ENCODE results near the gene SCAMP5.
A peak's percentile ranks its signal among the peaks of the same experiment; 100 is the strongest.

SCAMP5 gene

DNA sequence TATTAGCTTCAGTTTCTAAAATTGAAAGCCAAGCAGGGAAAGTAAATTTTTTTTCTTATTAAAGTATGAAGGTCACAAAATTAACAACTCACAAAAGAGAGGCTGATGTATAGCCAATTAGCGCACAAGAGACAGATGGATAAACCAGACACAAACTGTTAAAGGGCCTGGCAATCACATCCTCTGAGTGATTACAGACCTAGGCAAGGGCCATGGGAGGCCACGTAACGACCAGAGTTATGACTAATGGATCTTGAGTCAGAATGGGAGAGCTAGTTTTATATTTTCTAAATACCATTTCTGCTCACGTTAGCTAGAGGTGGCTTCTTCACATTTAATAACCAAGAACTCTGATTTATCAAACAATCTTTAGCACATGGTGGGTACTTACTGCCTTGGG, 17.8 kb upstream of the SCAMP5 start:
- peak; percentile 84 for DNase-seq

DNA sequence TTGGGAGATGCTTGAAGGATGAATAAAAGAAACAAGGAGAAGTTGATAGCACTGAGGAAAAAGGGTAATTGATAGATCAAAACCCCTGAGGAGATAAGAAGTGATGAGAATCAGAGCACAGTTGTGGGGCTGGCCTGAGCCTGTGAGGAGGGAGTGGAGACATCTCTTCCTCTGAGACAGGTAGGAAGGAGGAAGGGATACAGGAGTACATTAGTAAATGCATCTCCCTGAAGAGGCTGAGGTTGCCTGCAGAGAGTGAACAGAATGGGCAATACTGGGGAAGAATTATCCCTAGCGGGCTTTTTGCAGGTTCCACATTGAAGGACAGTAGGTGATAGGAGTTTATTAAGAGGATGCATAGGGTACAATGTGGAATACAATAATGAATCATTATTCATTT, 17.3 kb upstream of the SCAMP5 start:
- no peak for DNase-seq

DNA sequence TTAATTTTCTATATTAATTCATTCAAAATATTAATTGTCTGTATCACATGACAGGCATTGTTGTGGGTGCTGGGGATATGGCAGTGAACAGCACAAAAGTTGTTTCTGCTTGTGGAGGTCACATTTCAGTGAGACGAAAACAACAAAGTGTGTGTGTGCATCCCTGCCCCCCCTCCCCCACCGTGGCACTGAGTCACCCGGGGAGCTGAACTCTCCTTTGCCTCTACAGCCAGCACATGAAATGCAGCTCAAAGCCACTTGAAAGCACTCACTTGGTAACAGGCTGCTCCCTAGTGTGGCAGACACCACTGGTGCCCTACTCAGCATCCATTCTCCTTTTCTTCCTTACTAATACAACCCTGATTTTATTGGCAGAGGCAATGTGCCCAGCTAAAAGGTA, 16.9 kb upstream of the SCAMP5 start:
- DNase-seq, result peak; percentile 72

DNA sequence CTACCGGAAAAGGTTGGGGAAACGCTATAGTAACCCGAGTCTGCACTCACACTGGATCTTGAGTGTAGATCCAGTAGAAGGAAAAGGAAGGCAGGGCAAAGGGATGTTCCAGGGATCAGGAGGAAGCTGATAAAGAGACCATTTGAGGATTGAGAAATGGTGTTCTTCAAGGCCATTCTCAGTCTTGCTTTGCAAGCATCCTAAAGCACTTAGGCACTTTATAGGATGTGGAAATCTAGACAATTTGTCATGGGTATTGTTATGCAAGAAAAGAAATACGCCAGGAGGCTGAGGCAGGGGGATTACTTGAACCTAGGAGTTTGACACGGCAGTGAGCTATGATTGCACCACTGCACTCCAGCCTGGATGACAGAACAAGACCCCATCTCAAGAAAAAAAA, 13.2 kb upstream of the SCAMP5 start:
- DNase-seq, result no peak

DNA sequence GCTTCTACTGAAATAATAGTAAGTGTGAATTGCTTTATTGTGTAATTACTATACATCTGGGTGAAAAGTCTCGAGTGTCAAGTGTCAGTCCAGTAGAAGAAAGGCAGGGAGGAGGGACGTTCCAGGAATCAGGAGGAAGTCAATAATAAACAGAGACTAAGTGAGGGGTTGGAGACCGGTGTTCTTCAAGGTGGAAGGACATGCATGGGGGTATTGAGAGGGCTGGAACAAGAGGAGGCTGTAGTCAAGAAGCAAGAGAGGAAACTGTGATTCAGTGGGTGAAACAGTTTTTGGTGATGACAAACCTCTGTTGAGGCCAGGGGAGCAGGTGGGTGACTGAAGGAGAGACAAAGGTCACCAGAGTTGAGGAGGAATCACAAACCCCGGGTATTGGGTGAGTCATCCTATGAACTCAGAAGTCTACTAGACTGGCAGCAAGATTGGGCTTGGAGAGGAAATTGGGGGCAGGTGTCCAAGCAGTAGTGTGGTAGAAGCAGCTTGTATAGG, 11.6 kb upstream of the SCAMP5 start:
- DNase-seq, result peak; percentile 88

DNA sequence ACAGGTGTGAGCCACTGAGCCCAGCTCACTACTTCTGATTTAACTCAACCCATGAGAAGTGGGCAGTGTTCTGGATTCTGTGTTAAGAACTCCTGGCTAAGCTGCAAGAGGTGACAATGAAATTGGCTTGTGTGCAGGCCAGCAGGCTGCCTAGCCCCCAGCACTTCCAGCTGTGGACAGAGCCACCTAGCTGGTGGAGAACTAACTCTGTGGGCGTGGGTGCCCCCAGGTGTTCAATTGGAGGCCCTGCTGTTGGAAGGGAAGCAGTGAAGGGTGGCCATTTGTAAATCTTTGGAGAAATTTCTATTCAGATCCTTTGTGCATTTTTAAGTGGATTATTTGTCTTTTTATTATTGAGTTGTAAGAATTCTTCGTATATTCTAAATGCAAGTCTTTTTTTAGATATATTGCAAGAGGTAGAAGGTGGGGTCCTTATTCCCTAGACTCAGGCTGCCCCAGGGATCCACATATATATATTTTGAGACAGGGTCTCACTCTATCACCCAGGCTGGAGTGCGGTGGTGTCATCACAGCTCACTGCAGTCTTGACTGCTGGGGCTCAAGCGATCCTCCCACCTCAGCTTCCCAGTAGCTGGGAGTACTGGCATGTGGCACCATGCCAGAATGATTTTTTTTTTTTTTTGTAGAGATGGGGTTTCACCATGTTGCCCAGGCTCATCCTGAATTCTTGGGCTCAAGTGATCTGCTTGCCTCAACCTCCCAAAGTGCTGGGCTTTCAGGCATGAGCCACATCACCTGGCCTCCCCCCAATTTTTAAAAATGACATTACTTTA, 7.2 kb upstream of the SCAMP5 start:
- DNase-seq, result peak; percentile 62

DNA sequence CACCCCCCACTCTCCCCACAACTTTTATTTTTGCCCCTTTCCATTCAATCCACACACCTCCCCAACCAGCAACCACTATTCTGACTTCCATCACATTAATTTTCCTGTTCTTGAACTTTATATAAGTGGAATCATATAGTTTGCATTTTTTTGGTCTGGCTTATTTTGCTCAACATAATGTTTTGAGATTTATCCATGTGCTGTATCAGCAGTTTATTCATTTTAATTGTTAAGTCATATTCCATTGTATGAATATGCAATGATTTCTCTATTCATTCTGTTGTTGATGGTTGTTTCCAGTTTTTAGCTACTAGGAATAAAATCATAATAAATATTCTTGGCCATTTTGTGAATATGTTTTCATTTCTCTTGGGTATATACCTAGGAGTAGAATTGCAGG, 5.8 kb upstream of the SCAMP5 start:
- no peak for DNase-seq

DNA sequence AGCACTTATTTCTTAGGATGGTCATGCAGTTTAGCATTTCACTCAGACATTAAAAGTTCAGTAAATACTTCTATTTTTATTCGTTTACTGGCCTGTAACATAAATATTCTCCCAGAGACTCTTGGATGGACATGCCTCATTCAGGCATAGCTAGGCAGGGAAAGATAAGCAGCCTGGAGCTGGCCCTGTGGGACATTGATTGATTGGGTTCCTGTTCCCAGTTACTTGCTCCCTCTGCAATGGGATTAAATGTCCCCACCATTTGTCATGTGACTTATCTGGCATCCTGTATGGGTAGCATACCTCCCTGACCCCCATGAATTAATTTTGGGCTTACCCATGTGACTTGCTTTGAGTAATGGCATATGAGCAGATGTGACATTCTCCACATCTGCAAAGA, 2.7 kb upstream of the SCAMP5 start:
- no peak for DNase-seq

DNA sequence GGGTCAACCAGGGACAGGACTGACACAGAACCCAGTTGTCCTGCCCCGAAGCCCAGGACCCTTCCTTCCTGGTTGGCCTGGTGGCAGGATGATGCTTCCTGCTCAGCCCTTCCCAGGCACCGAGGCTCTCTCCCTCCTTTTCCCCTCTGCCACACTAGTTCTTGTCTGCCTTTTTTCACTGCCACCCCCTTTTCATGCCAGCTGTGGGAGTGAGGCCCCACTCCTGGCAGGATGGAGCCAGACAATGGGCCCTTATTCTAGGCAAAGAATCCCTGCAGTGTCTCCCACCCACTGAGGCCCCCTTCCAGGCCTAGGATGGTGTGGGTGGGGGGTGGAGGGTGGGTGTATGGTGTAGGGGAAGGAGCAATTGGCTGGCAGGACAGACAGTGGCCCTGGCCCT, 1.1 kb upstream of the SCAMP5 start:
- DNase-seq, result no peak

DNA sequence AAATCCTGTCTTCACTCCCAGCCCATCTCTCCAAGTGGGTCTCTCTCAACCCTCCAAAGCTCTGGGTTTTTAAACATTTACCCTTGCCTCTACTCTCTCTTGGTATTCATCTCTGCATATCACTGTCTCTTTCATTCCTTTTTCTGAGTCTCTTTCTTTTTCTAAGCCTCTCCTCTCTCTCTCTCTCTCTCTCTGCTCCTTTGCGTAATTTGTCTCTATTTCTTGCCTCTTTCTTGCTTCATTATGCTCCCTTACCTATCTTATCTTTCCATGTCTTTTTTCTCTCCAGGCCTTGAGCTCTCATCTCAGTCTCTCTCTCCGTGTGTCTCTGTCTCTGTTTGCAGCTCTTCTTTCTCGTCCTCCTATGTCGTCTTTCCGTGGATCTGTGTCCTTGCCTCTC, 678 bp upstream of the SCAMP5 start:
- no peak for DNase-seq

DNA sequence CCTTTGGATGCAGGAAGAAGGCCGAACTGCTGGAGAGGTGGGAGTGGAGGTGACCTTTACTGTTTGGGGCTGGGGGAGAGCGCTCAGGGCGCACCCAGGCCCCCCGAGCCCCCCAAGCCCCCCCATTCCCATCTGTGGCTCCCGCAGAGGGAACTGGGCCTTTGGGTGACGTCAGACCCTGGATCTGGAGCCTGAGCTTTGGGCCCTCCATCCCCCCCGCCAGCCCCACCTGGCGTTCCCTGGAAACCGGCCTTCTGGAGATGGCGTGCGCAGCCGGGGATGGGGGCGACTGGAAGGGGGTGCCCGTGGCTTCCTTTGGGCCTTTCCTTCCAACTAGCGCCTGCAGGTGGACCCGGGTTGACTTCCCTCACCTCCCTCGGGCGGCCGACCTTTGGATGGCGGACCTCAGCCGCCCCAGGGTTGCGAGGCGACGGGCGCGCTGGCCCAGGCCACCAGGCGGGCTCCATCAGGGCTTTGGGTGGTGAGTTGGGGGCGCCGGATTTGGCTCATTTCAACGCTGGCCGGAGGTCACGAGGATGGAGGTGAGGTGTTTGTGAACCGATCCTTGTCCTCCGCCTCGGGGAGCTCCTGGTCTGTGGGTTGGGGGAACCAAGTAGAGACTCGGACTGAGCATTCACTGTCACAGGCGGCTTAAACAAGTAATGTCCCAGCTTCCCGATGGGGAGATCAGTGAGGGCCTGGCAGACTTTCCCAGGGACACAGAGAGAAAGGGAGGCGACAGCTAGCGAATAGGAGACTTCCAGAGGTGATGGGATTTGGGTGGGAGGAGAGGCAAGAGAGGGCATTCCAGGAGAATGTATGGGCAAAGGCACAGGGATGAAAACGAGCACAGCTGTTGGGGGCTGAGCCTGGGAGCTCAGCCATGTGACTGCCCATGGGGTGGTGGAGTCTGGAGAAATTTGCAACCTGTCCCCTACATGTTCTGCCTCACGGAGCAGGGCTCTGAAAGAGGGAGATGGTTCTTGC, 709 bp downstream of the SCAMP5 start:
- no peak for DNase-seq

DNA sequence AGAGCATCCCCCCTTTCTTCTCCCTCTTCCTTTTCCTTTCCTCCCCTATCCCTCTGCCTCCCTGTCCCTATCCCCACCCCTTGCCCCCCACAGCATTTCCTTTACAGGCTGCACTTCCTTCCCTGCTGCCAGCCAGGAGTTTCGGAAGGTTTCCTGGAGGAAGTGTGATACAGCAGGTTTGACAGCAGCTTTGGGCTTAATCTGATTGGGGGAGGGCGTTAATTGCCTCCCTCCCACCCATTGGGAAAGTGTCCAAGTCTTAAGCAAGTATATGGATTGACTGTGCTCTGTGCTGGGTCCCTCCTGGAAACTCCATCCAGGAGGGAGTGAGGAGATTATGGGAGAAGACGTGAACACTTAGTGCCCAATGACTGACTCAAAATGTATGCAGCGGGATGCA, 1.8 kb downstream of the SCAMP5 start:
- no peak for DNase-seq

DNA sequence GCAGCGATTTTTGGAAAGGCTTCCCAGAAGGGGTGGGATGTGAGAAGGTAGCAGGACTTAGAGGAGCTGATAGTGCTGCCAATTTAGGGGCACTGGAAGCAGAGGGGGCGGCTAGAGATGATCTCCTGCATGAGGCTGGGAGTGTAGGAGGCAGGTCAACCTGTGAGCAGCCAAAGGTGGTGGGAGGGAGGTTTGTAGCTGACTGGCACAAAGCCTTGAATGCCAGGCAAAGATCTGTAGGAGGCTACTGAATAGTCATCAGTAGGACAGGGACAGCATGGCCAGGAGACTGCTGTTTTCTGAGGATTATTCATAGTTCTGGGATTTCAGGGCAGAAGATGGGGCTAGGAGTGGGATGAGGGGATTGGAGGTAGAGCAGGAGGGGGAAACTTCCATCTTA, 2.2 kb downstream of the SCAMP5 start:
- DNase-seq, result no peak

DNA sequence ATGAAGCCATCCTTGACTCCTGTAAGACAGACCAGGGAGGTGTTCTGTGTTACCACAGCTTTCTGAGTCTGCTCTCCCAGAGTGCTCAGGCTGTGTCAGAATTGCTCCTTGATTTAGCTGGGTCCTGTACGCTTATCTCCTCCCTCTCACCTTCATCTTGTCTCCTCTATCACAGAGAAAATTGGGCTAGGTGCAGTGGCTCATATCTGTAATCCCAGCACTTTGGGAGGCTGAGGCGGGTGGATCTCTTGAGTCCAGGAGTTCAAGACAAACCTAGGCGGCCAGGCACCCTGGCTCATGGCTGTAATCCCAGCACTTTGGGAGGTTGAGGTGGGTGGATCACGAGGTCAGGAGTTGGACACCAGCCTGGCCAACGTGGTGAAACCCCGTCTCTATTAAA, 5.9 kb downstream of the SCAMP5 start:
- no peak for DNase-seq

DNA sequence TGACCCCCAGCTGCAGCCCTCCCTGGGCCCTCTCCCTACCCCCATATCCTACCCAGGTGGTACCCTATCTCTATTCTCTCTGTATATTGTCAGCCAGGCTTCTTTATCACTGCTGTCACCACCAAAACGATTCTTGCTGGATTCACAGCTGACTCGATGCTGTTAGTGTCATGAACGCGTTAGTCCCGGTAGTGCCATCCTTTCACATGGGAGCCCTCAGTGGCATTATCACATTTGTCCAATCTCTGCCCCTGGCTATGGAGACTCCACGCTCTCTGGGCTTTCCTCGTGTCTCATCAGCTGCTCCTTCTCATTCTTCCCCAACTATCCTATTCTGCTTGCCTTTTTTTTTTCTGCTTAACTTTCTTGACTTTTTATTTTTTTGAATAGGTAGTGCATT, 7.0 kb downstream of the SCAMP5 start:
- DNase-seq, result no peak

DNA sequence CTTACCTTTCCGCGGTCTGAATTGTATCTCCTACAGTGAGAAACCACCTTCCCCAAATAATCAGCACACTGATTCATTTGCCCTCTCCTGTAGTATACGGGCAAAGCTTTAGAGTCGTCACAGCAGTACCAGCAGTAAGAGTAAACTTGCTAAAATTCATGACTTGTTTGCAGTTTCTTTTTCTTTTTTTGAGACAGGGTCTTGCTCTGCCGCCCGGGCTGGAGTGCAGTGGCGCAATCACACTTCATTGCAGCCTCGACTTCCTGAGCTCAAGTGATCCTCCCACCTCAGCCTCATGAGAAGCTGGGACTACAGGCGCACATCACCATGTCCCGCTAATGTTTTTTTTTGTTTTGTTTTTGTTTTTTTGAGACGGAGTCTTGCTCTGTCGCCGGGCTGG, 11.9 kb downstream of the SCAMP5 start:
- DNase-seq, result no peak

DNA sequence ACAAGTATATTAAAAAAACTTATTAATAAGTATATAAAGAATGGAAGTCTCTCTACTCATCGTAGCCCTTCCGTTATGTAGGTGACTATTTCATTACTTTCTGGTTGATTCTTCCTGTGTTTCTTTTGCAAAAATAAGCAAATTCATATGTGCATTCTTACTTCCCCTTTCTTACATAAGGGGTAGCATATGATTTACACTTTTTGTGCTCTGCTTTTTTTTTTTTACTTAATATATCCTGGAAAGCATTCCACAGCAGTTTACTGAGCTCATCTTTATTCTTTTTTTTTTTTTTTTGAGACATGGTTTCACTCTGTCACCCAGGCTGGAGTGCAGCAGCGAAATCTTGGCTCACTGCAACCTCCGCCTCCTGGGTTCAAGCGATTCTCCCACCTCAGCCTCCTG, 12.9 kb downstream of the SCAMP5 start:
- DNase-seq, result no peak

DNA sequence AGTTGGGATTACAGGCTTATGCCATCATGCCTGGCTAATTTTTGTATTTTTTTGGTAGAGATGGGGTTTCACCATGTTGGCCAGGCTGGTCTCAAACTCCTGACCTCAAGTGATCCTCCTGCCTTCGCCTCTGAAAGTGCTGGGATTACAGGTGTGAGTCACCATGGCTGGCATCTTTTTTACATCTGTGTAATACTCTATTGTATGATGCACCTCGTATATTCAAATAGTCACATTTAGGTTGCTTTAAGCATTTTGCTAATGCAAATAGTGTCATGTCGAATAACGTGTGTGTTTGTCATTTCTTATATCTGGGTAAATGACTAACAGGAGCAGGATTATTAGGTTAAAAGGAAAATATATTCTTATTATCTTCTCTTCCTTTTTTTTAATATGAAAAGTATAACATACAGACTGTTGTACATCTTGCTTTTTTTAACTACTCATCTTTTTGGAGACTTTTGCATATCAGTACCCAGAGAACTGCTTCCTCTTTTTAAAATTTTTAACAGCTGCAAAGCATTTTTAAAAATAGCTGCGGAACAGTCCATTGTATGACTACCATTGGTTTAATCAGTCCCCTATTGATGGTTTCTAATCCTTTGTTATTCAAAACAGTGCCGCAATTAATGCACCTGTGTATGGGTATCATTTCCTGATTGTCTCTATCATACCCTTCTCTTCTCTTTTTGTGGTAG, 13.4 kb downstream of the SCAMP5 start:
- no peak for DNase-seq

DNA sequence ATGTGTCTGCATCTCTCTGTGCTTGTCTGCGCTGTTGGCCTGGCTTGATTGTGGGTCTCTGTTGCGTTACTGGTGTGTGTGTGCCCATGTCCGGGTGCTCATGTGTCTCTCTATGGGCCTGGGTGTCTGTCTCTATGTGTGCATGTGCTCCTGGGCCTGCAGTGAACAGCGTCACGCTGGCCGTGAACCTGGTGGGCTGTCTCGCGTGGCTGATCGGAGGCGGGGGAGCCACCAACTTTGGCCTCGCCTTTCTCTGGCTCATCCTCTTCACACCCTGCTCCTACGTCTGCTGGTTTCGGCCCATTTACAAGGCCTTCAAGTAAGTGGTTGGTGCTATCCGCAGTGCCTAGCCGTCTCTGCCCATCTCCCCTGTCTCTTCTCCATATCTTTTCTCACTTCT, 21.1 kb downstream of the SCAMP5 start:
- no peak for DNase-seq

DNA sequence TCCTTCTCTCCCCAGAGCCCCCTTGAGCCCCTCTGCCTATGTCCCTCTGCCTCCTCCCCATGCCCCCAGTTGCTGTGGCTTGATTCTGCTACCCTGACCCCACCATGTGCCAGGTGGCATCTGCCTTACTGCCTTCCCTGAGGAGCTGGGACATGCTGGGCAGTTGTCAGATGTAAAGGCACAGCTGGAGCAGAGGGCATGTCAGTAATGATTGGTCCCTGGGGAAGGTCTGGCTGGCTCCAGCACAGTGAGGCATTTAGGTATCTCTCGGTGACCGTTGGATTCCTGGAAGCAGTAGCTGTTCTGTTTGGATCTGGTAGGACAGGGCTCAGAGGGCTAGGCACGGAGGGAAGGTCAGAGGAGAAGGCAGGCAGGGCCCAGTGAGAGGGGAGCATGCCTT, 24.6 kb downstream of the SCAMP5 start:
- no peak for DNase-seq

DNA sequence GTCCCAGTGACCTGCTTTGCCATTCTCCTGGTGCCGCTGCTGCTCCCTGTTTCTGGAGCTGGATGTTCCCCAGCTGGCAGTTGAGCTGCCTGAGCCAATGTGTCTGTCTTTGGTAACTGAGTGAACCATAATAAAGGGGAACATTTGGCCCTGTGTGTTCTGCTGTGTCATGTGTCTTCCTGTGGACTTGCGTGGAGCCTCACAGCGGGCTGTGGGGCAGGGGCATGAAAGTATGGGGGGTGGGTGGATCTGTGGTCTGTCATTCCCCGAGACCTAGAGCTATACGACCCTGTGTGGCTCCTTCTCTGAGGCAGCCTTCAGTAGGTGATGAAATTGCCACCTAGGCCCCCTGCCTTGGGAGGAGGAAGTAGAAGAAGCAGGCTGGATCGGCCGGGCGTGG, 26.0 kb downstream of the SCAMP5 start:
- DNase-seq, result no peak

DNA sequence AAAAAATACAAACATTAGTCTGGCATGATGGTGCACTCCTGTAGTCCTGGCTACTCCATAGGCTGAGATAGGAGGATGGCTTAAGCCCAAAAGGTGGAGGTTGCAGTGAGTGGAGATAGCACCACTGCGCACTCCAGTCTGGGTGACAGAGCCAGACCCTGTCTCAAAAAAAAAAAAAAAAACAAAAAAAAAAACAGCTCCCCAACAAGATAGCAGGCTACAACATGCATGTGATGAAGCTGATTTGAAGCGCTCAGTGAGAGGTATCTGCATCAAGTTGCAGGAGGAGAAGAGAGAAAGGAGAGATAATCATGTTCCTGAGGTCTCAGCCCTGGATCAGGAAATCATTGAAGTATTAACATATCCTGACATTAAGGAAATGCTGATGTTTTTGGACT, 27.4 kb downstream of the SCAMP5 start:
- DNase-seq, result no peak

DNA sequence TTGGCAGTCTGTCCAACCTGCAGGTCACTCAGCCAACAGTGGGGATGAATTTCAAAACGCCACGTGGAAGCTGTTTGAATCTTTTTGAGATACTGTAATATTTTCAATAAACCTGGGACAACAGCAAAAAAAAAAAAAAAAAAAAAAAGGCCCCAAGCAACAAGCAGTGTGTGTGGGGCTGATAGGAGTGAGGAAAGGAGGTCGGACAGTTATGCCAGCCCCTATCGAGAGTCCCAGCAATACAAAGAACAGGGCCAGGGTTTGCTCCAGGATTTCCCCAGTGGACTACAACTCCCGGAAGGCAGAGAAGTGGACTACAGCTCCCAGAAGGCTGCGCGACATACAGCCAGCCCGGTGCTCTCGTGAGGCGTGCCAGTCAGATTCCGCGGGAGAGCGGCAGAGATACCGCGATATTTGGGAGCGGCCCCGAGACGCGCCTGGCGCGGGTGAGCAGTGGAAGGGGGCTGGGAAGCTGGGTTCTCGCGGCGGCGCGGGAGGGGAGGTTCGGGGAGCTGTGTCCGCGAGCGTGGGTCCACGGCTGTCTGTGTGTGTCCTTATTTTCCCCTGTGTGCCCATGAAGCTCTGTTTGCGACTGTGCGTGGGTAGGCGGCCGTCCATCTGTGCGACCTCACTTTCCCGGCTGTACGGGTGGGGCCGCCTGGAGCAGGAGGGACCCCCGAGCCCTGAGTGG, 28.0 kb downstream of the SCAMP5 start, which contains the start of gene PPCDC:
Gene PPCDC, plus strand, starts transcription at position 410 of the 691 bp plus-strand sequence. CDS start 4,729 bp downstream, outside the sequence.
- peak; percentile 98 for DNase-seq
